Endodermal cell (in vitro differentiated cells): ENCODE measurements around the gene ECE1. TPM values are rescaled to one million over a fixed set of nuclear protein-coding genes. Genes with fewer than 3 reads are reported as not detected.

Experiments
- DNase-seq: peaks from one replicate; pipeline ENCODE4 v3.0.0-alpha.2; 2017
- H3K27ac ChIP-seq: 2 replicates; pipeline ENCODE4 v1.5.1; 2013; ENCODE audit warnings: mild to moderate bottlenecking, low read depth, low read length, moderate library complexity
- H3K27me3 ChIP-seq: 2 replicates; pipeline ENCODE4 v1.6.1; 2013; ENCODE audit warnings: mild to moderate bottlenecking, low read length, moderate library complexity; ENCODE audit not compliant: insufficient read depth, control insufficient read depth, poor library complexity, severe bottlenecking
- H3K36me3 ChIP-seq: 2 replicates; pipeline ENCODE4 v1.7.0; 2013; ENCODE audit warnings: mild to moderate bottlenecking, low read length, moderate library complexity; ENCODE audit not compliant: control insufficient read depth, insufficient read depth
- H3K4me1 ChIP-seq: one replicate; pipeline ENCODE4 v1.7.0; 2013; ENCODE audit warnings: low read length; ENCODE audit not compliant: control insufficient read depth, insufficient read depth
- H3K4me3 ChIP-seq: 2 replicates; pipeline ENCODE4 v1.5.1; 2013; ENCODE audit warnings: mild to moderate bottlenecking, low read length, moderate library complexity
- H3K9ac ChIP-seq: 2 replicates; pipeline ENCODE4 v1.6.1; 2013; ENCODE audit warnings: mild to moderate bottlenecking, low read length, moderate library complexity; ENCODE audit not compliant: poor library complexity, severe bottlenecking; ENCODE audit errors: extremely low read depth
- H3K9me3 ChIP-seq: 2 replicates; pipeline ENCODE4 v1.6.1; 2013; ENCODE audit warnings: mild to moderate bottlenecking, low read length, moderate library complexity; ENCODE audit not compliant: control insufficient read depth
- H3K27ac Mint-ChIP-seq: 2 replicates; pipeline ENCODE4 v1.8.0; 2020; ENCODE audit warnings: mixed read lengths
- H3K27me3 Mint-ChIP-seq: 2 replicates; pipeline ENCODE4 v1.8.0; 2021; ENCODE audit warnings: mild to moderate bottlenecking, mixed read lengths; ENCODE audit not compliant: insufficient read depth
- H3K36me3 Mint-ChIP-seq: 2 replicates; pipeline ENCODE4 v1.8.0; 2020; ENCODE audit warnings: low read depth, mixed read lengths
- H3K4me1 Mint-ChIP-seq: 2 replicates; pipeline ENCODE4 v1.8.0; 2020; ENCODE audit warnings: mixed read lengths
- H3K4me3 Mint-ChIP-seq: 2 replicates; pipeline ENCODE4 v1.8.0; 2020; ENCODE audit warnings: mild to moderate bottlenecking, moderate library complexity, mixed read lengths
- H3K9me3 Mint-ChIP-seq: 2 replicates; pipeline ENCODE4 v1.8.0; 2020; ENCODE audit warnings: mild to moderate bottlenecking, mixed read lengths
- WGBS, 2 experiments: methylation state at CpG; one replicate each; pipeline versions ENCODE4 v1.1.5 to v1.1.7; 2013; ENCODE audit warnings: missing lambda C conversion rate in 2 of 2, mixed read lengths in 1 of 2; ENCODE audit not compliant: insufficient coverage in 1 of 2, insufficient read length in 1 of 2; 5-methylcytosine and 5-hydroxymethylcytosine counted together
- total RNA-seq, 2 donors: library from RNA; stranded (reverse); fragmentation: NEBNext Ultra II Directional in 1 of 2; extraction: Animal tissue kit (Norgen Biotek cat#: 25700) in 1 of 2; gene quantifications; 2 replicates in 1 of 2; 3 replicates in 1 of 2; pipeline ENCODE4 v1.2.1, GENCODE V29; 2021
- TF ChIP-seq, protein P1 (sequence below): fragments of 200-600 bp; sonication (generic); conservative IDR thresholded peaks from 2 replicates; pipeline ENCODE4 v1.5.0; 2021; ENCODE audit warnings: antibody characterized with exemption, mild to moderate bottlenecking

The ECE1 gene
- total RNA-seq, 2 donors from 2014 or later = 47.8 to 57.9 TPM

- H3K4me3 Mint-ChIP-seq = no peak overlapping the region
- WGBS, 2 experiments = 95 to 97% methylated on average over 12 to 25 of the region's 25 CpGs
- H3K36me3 Mint-ChIP-seq = peaks cover 37% of the 10 kb centered on the region
- Histone ChIP-seq H3K27me3 (no peaks in the 10 kb centered on the region), H3K9me3 (no peaks in the 10 kb centered on the region), H3K9ac (no peak overlapping the region), H3K36me3 (peaks cover 17% of the 10 kb centered on the region), H3K4me1 (no peaks in the 10 kb centered on the region), H3K27ac (no peak overlapping the region), H3K4me3 (no peak overlapping the region)
- no peaks in the 10 kb centered on the region for H3K27me3 Mint-ChIP-seq
- TF ChIP-seq, protein P1, sequence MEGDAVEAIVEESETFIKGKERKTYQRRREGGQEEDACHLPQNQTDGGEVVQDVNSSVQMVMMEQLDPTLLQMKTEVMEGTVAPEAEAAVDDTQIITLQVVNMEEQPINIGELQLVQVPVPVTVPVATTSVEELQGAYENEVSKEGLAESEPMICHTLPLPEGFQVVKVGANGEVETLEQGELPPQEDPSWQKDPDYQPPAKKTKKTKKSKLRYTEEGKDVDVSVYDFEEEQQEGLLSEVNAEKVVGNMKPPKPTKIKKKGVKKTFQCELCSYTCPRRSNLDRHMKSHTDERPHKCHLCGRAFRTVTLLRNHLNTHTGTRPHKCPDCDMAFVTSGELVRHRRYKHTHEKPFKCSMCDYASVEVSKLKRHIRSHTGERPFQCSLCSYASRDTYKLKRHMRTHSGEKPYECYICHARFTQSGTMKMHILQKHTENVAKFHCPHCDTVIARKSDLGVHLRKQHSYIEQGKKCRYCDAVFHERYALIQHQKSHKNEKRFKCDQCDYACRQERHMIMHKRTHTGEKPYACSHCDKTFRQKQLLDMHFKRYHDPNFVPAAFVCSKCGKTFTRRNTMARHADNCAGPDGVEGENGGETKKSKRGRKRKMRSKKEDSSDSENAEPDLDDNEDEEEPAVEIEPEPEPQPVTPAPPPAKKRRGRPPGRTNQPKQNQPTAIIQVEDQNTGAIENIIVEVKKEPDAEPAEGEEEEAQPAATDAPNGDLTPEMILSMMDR = no peak
- H3K27ac Mint-ChIP-seq = no peak overlapping the region
- no peaks in the 10 kb centered on the region for H3K9me3 Mint-ChIP-seq
- no peaks in the 10 kb centered on the region for H3K4me1 Mint-ChIP-seq
- DNase-seq = no peak
Observed at GRCh38 chr1:21236178-21236577, 54.1 kb downstream of the ECE1 start.

DNA sequence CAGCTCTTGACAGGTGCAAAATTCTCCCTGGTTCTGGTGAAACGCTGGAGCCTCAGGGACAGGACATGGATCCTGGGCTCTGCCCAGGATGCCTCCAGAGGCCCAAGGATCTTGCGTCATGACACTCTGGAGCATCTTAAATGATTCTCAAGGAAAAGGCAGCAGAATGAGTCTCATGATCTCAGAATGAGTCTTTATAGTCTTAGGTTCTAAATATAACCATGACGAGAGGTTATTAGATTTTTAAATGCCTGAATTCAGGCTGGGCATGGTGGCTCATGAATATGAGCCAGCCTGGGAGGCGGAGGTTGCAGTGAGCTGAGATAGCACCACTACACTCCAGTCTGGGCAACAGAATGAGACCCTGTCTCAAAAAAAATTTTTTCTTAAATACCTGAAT is 55.5 kb downstream of the ECE1 start:
- no peak overlapping the region for H3K27ac Mint-ChIP-seq
- H3K27me3 Mint-ChIP-seq = no peaks in the 10 kb centered on the region
- H3K4me1 Mint-ChIP-seq = no peaks in the 10 kb centered on the region

GRCh38 chr1:21233490-21233889 is 56.8 kb downstream of the ECE1 start:
- H3K27ac Mint-ChIP-seq = no peak overlapping the region

More for the DNA sequence above, 55.5 kb downstream of the ECE1 start:
- WGBS, 2 experiments = 91 to 97% methylated on average over 4 of the region's 4 CpGs
- DNase-seq = no peak
- H3K4me1 ChIP-seq = no peaks in the 10 kb centered on the region
- no peak overlapping the region for H3K4me3 ChIP-seq
- H3K36me3 ChIP-seq = peaks cover 20% of the 10 kb centered on the region
- no peaks in the 10 kb centered on the region for H3K9me3 ChIP-seq
- no peak overlapping the region for H3K27ac ChIP-seq
- Mint-ChIP-seq H3K36me3 (peaks cover 35% of the 10 kb centered on the region), H3K4me3 (no peak overlapping the region), H3K9me3 (no peaks in the 10 kb centered on the region)
- no peaks in the 10 kb centered on the region for H3K27me3 ChIP-seq
- TF ChIP-seq, protein P1 = no peak
- H3K9ac ChIP-seq = no peak overlapping the region

More at GRCh38 chr1:21233490-21233889, 56.8 kb downstream of the ECE1 start:
- H3K27me3 ChIP-seq = no peaks in the 10 kb centered on the region
- H3K4me1 ChIP-seq = no peaks in the 10 kb centered on the region
- no peaks in the 10 kb centered on the region for H3K4me1 Mint-ChIP-seq
- H3K4me3 Mint-ChIP-seq = no peak overlapping the region
- TF ChIP-seq, protein P1 = no peak
- H3K9ac ChIP-seq = no peak overlapping the region
- WGBS, 2 experiments = 90 to 93% methylated on average over 8 of the region's 8 CpGs
- DNase-seq = no peak
- H3K9me3 ChIP-seq = no peaks in the 10 kb centered on the region
- H3K4me3 ChIP-seq = no peak overlapping the region
- H3K36me3 ChIP-seq = peaks cover 15% of the 10 kb centered on the region
- H3K9me3 Mint-ChIP-seq = no peaks in the 10 kb centered on the region
- no peaks in the 10 kb centered on the region for H3K27me3 Mint-ChIP-seq
- no peak overlapping the region for H3K27ac ChIP-seq
- peaks cover 35% of the 10 kb centered on the region for H3K36me3 Mint-ChIP-seq
